OCI-LY1 (cell line): Measurements from ENCODE around the gene SERPINA3.

Experiments used
- H2AFZ ChIP-seq: fragments of 200-600 bp; sonication (generic), shearing (Covaris generic); 2 replicates; pipeline ENCODE4 v1.6.0; 2014; ENCODE audit warnings: antibody characterized with exemption, mild to moderate bottlenecking, low read length
- H3F3A ChIP-seq: fragments of 200-600 bp; sonication (generic), shearing (Covaris generic); 2 replicates; pipeline ENCODE4 v1.6.0; 2014; ENCODE audit warnings: mild to moderate bottlenecking, antibody characterized with exemption, low read length, moderate library complexity; ENCODE audit not compliant: insufficient read depth
- H3K27ac ChIP-seq: fragments of 200-600 bp; sonication (generic); 2 replicates; pipeline ENCODE4 v1.5.1; 2014; ENCODE audit warnings: low read length, mixed run types, mild to moderate bottlenecking, low read depth; ENCODE audit not compliant: poor library complexity, severe bottlenecking
- H3K27me3 ChIP-seq: fragments of 200-600 bp; sonication (generic); 2 replicates; pipeline ENCODE4 v1.6.0; 2014; ENCODE audit warnings: antibody characterized with exemption, mild to moderate bottlenecking, low read length, moderate library complexity; ENCODE audit not compliant: insufficient read depth
- H3K36me3 ChIP-seq: fragments of 200-600 bp; sonication (generic); 2 replicates; pipeline ENCODE4 v1.6.1; 2014; ENCODE audit warnings: mild to moderate bottlenecking, antibody characterized with exemption, low read length, moderate library complexity, mixed read lengths; ENCODE audit not compliant: insufficient read depth
- H3K4me1 ChIP-seq: fragments of 200-600 bp; sonication (generic); 2 replicates; pipeline ENCODE4 v1.5.1; 2014; ENCODE audit warnings: mild to moderate bottlenecking, low read length, moderate library complexity; ENCODE audit not compliant: insufficient read depth, severe bottlenecking
- H3K4me2 ChIP-seq: fragments of 200-600 bp; sonication (generic), shearing (Covaris generic); 2 replicates; pipeline ENCODE4 v1.6.1; 2014; ENCODE audit warnings: low read length
- H3K4me3 ChIP-seq: fragments of 200-600 bp; sonication (generic); 2 replicates; pipeline ENCODE4 v1.5.1; 2014; ENCODE audit warnings: low read length, low read depth, mild to moderate bottlenecking, mixed read lengths; ENCODE audit not compliant: poor library complexity, severe bottlenecking
- H3K79me2 ChIP-seq: fragments of 200-600 bp; shearing (Covaris generic); 2 replicates; pipeline ENCODE4 v1.6.1; 2016; ENCODE audit warnings: mixed run types, low read length, mixed read lengths; ENCODE audit not compliant: insufficient read depth
- H3K9ac ChIP-seq: fragments of 200-600 bp; sonication (generic), shearing (Covaris generic); 2 replicates; pipeline ENCODE4 v1.6.1; 2014; ENCODE audit warnings: mild to moderate bottlenecking, low read length, mixed read lengths
- H3K9me2 ChIP-seq: fragments of 200-600 bp; sonication (generic), shearing (Covaris generic); 2 replicates; pipeline ENCODE4 v1.6.1; 2014; ENCODE audit warnings: low read depth, mild to moderate bottlenecking, low read length, mixed read lengths
- H3K9me3 ChIP-seq: fragments of 200-600 bp; shearing (Covaris generic); 2 replicates; pipeline ENCODE4 v1.6.1; 2014; ENCODE audit warnings: low read length, mixed read lengths
- H4K20me1 ChIP-seq: fragments of 200-600 bp; sonication (generic), shearing (Covaris generic); 2 replicates; pipeline ENCODE4 v1.6.0; 2016; ENCODE audit warnings: mild to moderate bottlenecking, low read length; ENCODE audit not compliant: insufficient read depth
- EZH2 ChIP-seq: fragments of 200-600 bp; sonication (generic), shearing (Covaris generic); IDR thresholded peaks from 2 replicates; pipeline ENCODE4 v1.8.0; 2017; ENCODE audit warnings: borderline replicate concordance, mixed run types, mild to moderate bottlenecking, antibody characterized with exemption, low read length, moderate library complexity, mixed read lengths
- TF ChIP-seq, protein P1 (sequence below): fragments of 200-600 bp; sonication (generic), shearing (Covaris generic); IDR thresholded peaks from 2 replicates; pipeline ENCODE4 v1.5.1; 2017; ENCODE audit warnings: mild to moderate bottlenecking, antibody characterized with exemption, low read length, moderate library complexity, mixed read lengths

SERPINA3 gene

DNA sequence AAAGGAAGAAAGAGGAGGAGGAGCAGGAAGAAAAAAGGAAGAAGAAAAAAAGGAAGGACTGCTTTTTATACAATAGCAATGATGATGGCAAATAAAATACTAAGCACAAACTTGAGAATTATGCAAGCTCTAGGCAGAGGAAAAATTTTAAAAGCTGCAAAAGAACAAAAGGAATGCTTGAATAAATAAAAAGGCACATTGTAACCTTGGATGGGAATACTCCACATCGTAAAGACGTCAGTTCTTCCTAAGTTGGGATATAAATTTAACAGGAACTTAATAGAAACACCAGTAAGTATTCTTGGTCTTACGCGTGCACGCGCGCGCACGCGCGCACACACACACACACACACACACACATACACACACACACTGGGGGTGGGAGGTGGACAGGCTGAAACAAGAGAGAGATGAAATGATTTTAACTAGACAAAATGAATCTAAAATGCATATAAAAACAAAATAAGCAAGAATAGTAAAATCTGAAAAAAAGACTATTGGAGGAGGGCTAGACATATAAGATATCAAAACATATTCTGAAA, 43.0 kb downstream of the SERPINA3 start:
- no peaks in the 10 kb centered on the region for H3K36me3 ChIP-seq
- H3K4me2 ChIP-seq: no peak overlapping the region
- no peak overlapping the region for H3K4me3 ChIP-seq
- H4K20me1 ChIP-seq: no peaks in the 10 kb centered on the region
- no peak overlapping the region for H3K9ac ChIP-seq
- no peak for TF ChIP-seq EZH2
- TF ChIP-seq, protein P1, sequence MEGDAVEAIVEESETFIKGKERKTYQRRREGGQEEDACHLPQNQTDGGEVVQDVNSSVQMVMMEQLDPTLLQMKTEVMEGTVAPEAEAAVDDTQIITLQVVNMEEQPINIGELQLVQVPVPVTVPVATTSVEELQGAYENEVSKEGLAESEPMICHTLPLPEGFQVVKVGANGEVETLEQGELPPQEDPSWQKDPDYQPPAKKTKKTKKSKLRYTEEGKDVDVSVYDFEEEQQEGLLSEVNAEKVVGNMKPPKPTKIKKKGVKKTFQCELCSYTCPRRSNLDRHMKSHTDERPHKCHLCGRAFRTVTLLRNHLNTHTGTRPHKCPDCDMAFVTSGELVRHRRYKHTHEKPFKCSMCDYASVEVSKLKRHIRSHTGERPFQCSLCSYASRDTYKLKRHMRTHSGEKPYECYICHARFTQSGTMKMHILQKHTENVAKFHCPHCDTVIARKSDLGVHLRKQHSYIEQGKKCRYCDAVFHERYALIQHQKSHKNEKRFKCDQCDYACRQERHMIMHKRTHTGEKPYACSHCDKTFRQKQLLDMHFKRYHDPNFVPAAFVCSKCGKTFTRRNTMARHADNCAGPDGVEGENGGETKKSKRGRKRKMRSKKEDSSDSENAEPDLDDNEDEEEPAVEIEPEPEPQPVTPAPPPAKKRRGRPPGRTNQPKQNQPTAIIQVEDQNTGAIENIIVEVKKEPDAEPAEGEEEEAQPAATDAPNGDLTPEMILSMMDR: no peak
- H3F3A ChIP-seq: no peaks in the 10 kb centered on the region
- H3K9me3 ChIP-seq: no peaks in the 10 kb centered on the region
- H3K79me2 ChIP-seq: no peaks in the 10 kb centered on the region
- H3K4me1 ChIP-seq: no peaks in the 10 kb centered on the region
- H3K27me3 ChIP-seq: no peaks in the 10 kb centered on the region
- no peak overlapping the region for H2AFZ ChIP-seq
- no peaks in the 10 kb centered on the region for H3K9me2 ChIP-seq
- H3K27ac ChIP-seq: no peak overlapping the region

DNA sequence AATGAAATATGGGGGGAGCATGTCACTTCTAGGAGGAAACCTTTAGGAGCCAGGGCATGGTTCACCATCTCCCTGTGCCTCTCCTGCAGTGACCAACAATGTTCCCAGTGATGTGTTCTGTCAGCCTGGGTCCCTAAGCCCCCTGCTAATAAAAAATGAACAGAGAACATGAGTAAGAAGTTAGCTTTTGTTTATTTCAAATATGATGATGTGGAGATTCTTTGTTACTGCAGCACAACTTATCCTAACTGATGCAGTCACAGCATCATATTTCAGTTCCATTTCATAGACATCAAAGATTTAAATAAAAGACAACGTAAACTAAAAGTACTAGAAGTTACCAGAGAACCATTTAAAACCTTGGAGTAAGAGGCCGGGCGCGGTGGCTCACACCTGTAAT, 43.9 kb downstream of the SERPINA3 start:
- TF ChIP-seq, protein P1: no peak
- TF ChIP-seq EZH2: no peak
- no peaks in the 10 kb centered on the region for H3K27me3 ChIP-seq
- no peaks in the 10 kb centered on the region for H3K9me2 ChIP-seq
- no peak overlapping the region for H3K4me3 ChIP-seq
- H3K9ac ChIP-seq: no peak overlapping the region
- no peaks in the 10 kb centered on the region for H3K36me3 ChIP-seq
- H3K9me3 ChIP-seq: no peaks in the 10 kb centered on the region
- no peak overlapping the region for H2AFZ ChIP-seq
- no peaks in the 10 kb centered on the region for H3K4me1 ChIP-seq
- H4K20me1 ChIP-seq: no peaks in the 10 kb centered on the region
- H3K79me2 ChIP-seq: no peaks in the 10 kb centered on the region
- no peak overlapping the region for H3K4me2 ChIP-seq
- no peaks in the 10 kb centered on the region for H3F3A ChIP-seq
- no peak overlapping the region for H3K27ac ChIP-seq

DNA sequence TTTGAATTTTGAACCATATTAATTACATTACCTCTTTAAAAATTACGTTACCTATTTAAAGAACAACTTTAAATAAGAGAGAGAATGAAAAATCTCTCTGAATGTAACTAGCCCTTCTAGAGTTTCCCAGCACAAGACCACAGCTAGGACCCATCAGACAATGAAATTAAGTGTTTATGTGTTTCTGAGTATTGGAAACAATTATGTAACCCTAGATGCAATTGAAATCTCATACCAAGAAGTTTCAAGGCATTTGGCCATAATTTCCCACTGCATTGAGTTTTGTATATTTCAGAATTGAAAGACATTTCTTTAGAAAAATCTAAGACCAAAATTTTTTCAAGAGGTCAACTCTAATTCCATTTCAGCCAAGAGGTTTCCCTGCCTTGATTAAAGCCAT, 47.1 kb downstream of the SERPINA3 start:
- no peaks in the 10 kb centered on the region for H3K79me2 ChIP-seq
- H4K20me1 ChIP-seq: no peaks in the 10 kb centered on the region
- no peaks in the 10 kb centered on the region for H3K9me2 ChIP-seq
- TF ChIP-seq EZH2: no peak
- TF ChIP-seq, protein P1: no peak
- H2AFZ ChIP-seq: no peak overlapping the region
- H3K36me3 ChIP-seq: no peaks in the 10 kb centered on the region
- H3F3A ChIP-seq: no peaks in the 10 kb centered on the region
- no peak overlapping the region for H3K27ac ChIP-seq
- no peaks in the 10 kb centered on the region for H3K9me3 ChIP-seq
- no peaks in the 10 kb centered on the region for H3K4me1 ChIP-seq
- H3K27me3 ChIP-seq: no peaks in the 10 kb centered on the region
- H3K4me3 ChIP-seq: no peak overlapping the region
- no peak overlapping the region for H3K4me2 ChIP-seq
- H3K9ac ChIP-seq: no peak overlapping the region
